HCT116 (cell line): ENCODE results near the gene SCO1. TPM values are rescaled to one million over a fixed set of nuclear protein-coding genes. Genes with fewer than 3 reads are reported as not detected.

Source experiments
- ATAC-seq: fragments of 200-7000 bp; cut with Tn5 transposase; 2 replicates; pipeline ENCODE4 v1.9.1; 2020; ENCODE audit warnings: mild to moderate bottlenecking, moderate library complexity
- BruUV-seq: library from RNA; stranded (reverse); fragments of 400-500 nt; replicated peaks from 2 replicates; lab custom pipeline; 2021; lab: Mats Ljungman, UMichigan
- CTCF ChIA-PET: fragments of 300-600 bp; sonication (Branson Sonifier 250); formaldehyde crosslinking; loops from one replicate; lab custom pipeline; 2021; ENCODE audit warnings: antibody characterized with exemption; lab: Charles Lee
- POLR2A ChIA-PET: fragments of 300-600, 350-600 bp; sonication (Branson Sonifier 250); formaldehyde crosslinking; loops from one replicate; lab custom pipeline; 2021; ENCODE audit warnings: antibody characterized with exemption; lab: Charles Lee
- RAD21 ChIA-PET, 2 experiments: fragments of 300-600 bp; sonication (Branson Sonifier 250); formaldehyde crosslinking; loops; one replicate each; lab custom pipeline; 2023; ENCODE audit warnings: low total read pairs in 2 of 2; ENCODE audit not compliant: uncharacterized antibody in 2 of 2, unreplicated experiment in 2 of 2, low non-redundant PET in 1 of 2; lab: Charles Lee
- DNase-seq: peaks from one replicate; pipeline ENCODE4 v3.0.0-alpha.2; 2010; ENCODE audit warnings: low read depth, low spot score
- H2AFZ ChIP-seq: fragments of 200-600 bp; shearing (Covaris generic), sonication (generic); 2 replicates; pipeline ENCODE4 v1.6.1; 2017; ENCODE audit warnings: low read depth, mixed run types, mixed read lengths, antibody characterized with exemption, low read length; ENCODE audit not compliant: poor library complexity, severe bottlenecking
- H3K27ac ChIP-seq: 2 replicates; pipeline ENCODE4 v1.5.1; 2012; ENCODE audit warnings: low read depth, low read length
- H3K27me3 ChIP-seq: fragments of 200-600 bp; sonication (generic); 2 replicates; pipeline ENCODE4 v1.6.1; 2016; ENCODE audit warnings: mixed run types, low read length, mixed read lengths; ENCODE audit not compliant: insufficient read depth
- H3K36me3 ChIP-seq, 2 experiments: fragments of 200-500 bp in 1 of 2; fragments of 200-600 bp in 1 of 2; sonication (Bioruptor generic) in 1 of 2; sonication (generic) in 1 of 2; 2 replicates each; pipeline versions ENCODE4 v1.5.1 to v1.6.1; 2014 to 2016; ENCODE audit warnings: low read length in 2 of 2, inconsistent platforms in 1 of 2, mixed read lengths in 1 of 2, mixed run types in 1 of 2; ENCODE audit not compliant: insufficient read depth in 2 of 2, control insufficient read depth in 1 of 2
- H3K4me1 ChIP-seq, 2 experiments: fragments of 200-600 bp in 1 of 2; sonication (generic) in 1 of 2; 2 replicates each; pipeline versions ENCODE4 v1.5.1 to v1.6.1; 2012 to 2017; ENCODE audit warnings: low read length in 2 of 2, inconsistent platforms in 1 of 2, mild to moderate bottlenecking in 1 of 2, mixed read lengths in 1 of 2, mixed run types in 1 of 2, moderate library complexity in 1 of 2; ENCODE audit not compliant: insufficient read depth in 2 of 2, control insufficient read depth in 1 of 2
- H3K4me2 ChIP-seq: fragments of 200-600 bp; sonication (generic); 2 replicates; pipeline ENCODE4 v1.6.1; 2017; ENCODE audit warnings: mixed run types, low read length, mixed read lengths
- H3K4me3 ChIP-seq, 2 experiments: fragments of 200-600 bp in 1 of 2; sonication (generic) in 1 of 2; replicated peaks in 1 of 2; 2 replicates each; pipeline ENCODE4 v1.5.1; 2011 to 2016; ENCODE audit warnings: low read length in 2 of 2, control low read depth in 1 of 2, low read depth in 1 of 2, mild to moderate bottlenecking in 1 of 2, mixed read lengths in 1 of 2, mixed run types in 1 of 2
- H3K79me2 ChIP-seq: fragments of 200-600 bp; sonication (generic); 2 replicates; pipeline ENCODE4 v1.6.1; 2017; ENCODE audit warnings: mild to moderate bottlenecking, mixed run types, low read length, moderate library complexity, mixed read lengths; ENCODE audit not compliant: insufficient read depth
- H3K9ac ChIP-seq: fragments of 200-600 bp; sonication (generic); 2 replicates; pipeline ENCODE4 v1.6.1; 2016; ENCODE audit warnings: low read length, mixed read lengths
- H3K9me2 ChIP-seq: fragments of 200-600 bp; sonication (generic), shearing (Covaris generic); 2 replicates; pipeline ENCODE4 v1.6.1; 2017; ENCODE audit warnings: mixed run types, mild to moderate bottlenecking, moderate library complexity; ENCODE audit not compliant: insufficient read depth
- H3K9me3 ChIP-seq, 2 experiments: fragments of 200-500 bp in 1 of 2; fragments of 200-600 bp in 1 of 2; sonication (Bioruptor generic) in 1 of 2; sonication (generic) in 1 of 2; 2 replicates each; pipeline ENCODE4 v1.6.1; 2014 to 2017; ENCODE audit warnings: low read length in 2 of 2, mixed read lengths in 2 of 2, inconsistent platforms in 1 of 2, low read depth in 1 of 2, mild to moderate bottlenecking in 1 of 2, mixed run types in 1 of 2, moderate library complexity in 1 of 2; ENCODE audit not compliant: control insufficient read depth in 1 of 2, insufficient read depth in 1 of 2
- H4K20me1 ChIP-seq: fragments of 200-600 bp; sonication (generic), shearing (Covaris generic); 2 replicates; pipeline ENCODE4 v1.6.1; 2017; ENCODE audit warnings: mixed run types, mild to moderate bottlenecking, moderate library complexity; ENCODE audit not compliant: insufficient read depth
- ATF3 ChIP-seq: IDR thresholded peaks from 2 replicates; pipeline ENCODE4 v1.6.1; 2012
- CBX3 ChIP-seq: IDR thresholded peaks from 2 replicates; pipeline ENCODE4 v1.6.1; 2012; ENCODE audit warnings: low read depth
- ELF1 ChIP-seq: IDR thresholded peaks from 2 replicates; pipeline ENCODE4 v1.6.1; 2012; ENCODE audit warnings: low read depth, borderline replicate concordance
- EZH2 ChIP-seq: fragments of 200-600 bp; sonication (generic); IDR thresholded peaks from 2 replicates; pipeline ENCODE4 v1.6.1; 2017; ENCODE audit warnings: antibody characterized with exemption, mixed run types
- EZH2phosphoT487 ChIP-seq: fragments of 200-600 bp; IDR thresholded peaks from 2 replicates; pipeline ENCODE4 v1.6.1; 2018; ENCODE audit warnings: antibody characterized with exemption, borderline replicate concordance
- JUND ChIP-seq: IDR thresholded peaks from 2 replicates; pipeline ENCODE4 v1.6.1; 2012
- MAX ChIP-seq: IDR thresholded peaks from 2 replicates; pipeline ENCODE4 v1.6.1; 2012
- POLR2A ChIP-seq: IDR thresholded peaks from 2 replicates; pipeline ENCODE4 v1.7.0; 2011; ENCODE audit warnings: borderline replicate concordance; ENCODE audit not compliant: insufficient read depth, insufficient read length; ENCODE audit errors: extremely low read depth
- REST ChIP-seq: IDR thresholded peaks from 2 replicates; pipeline ENCODE4 v1.6.1; 2012; ENCODE audit warnings: low read depth
- SRF ChIP-seq: IDR thresholded peaks from 2 replicates; pipeline ENCODE4 v1.6.1; 2012; ENCODE audit warnings: low read depth
- ZBTB33 ChIP-seq: IDR thresholded peaks from 2 replicates; pipeline ENCODE4 v1.6.1; 2011; ENCODE audit warnings: mild to moderate bottlenecking, low read length, moderate library complexity; ENCODE audit not compliant: insufficient replicate concordance; ENCODE audit errors: extremely low read depth
- ZFX ChIP-seq: fragments of 450-650 bp; IDR thresholded peaks from 2 replicates; pipeline ENCODE4 v1.6.1; 2017
- ZNF274 ChIP-seq: fragments of 200-500 bp; sonication (Bioruptor generic); IDR thresholded peaks from 2 replicates; pipeline ENCODE4 v1.6.1; 2014; ENCODE audit warnings: mild to moderate bottlenecking, low read depth, low read length, inconsistent platforms
- intact Hi-C: fragments of 100-400 bp; cut with micrococcal nuclease; formaldehyde crosslinking; loops from 2 replicates; pipeline ENCODE4 v1.10.0; 2022
- total RNA-seq: library from RNA; stranded (reverse); gene quantifications from one replicate; pipeline ENCODE4 v1.2.1, GENCODE V29; 2021; ENCODE audit not compliant: unreplicated experiment

The SCO1 gene
- total RNA-seq, 1 experiment from 2014 or later, result 35.8 TPM

DNA sequence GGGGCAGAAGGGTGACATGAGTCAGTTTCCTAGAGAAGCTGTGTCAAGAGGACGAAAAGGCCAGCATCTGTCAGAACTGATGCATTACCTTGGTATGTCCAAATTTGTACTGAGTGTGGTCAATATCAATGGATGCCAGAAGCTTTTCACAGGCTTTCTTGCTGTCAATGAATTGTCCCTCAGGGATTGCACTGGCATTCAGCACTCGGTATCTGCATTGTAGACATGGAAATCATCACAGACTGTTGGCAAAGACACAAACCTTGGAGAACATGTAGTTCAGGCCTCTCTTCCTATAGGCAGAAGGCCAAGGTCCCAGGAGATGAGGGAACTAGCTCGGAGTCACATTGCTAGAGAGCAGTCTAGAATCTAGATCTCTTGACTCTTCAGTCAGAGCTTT lies 56.9 kb downstream of the SCO1 start (continued):
- TF ChIP-seq MAX (no peak), SRF (no peak), POLR2A (no peak), ATF3 (no peak), EZH2 (no peak), JUND (no peak)

DNA sequence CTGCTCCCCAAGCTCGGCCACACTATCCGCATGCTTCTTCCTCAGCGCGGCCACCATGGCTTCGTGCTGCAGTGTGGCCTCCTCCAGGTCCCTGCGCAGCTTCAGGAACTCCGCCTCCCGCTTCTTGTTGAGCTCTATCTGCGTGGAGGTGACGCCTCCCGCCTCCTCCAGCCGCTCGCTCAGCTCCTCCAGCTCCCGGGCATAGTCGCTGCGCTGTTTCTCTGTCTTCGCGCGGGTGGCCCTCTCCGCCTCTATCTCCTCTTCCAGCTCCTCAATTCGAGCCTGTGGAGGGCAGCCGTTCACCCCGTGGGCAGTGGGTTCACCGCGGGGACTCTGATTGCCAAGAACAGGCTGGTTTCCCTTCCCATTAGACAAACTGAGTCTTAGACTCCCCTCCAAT lies 59.2 kb downstream of the SCO1 start:
- Histone ChIP-seq H3K4me2 (no peak overlapping the region), H3K36me3 (no peaks in the 10 kb centered on the region; a peak in 1 of 4 replicates), H3K9ac (no peak overlapping the region), H3K79me2 (no peaks in the 10 kb centered on the region), H4K20me1 (no peaks in the 10 kb centered on the region), H3K9me2 (no peaks in the 10 kb centered on the region), H3K4me1 (no peaks in the 10 kb centered on the region), H3K4me3 (no peak overlapping the region), H3K9me3 (no peaks in the 10 kb centered on the region), H3K27me3 (no peaks in the 10 kb centered on the region), H2AFZ (no peak overlapping the region), H3K27ac (no peak overlapping the region)
- intact Hi-C loops, result no loop called here
- ATAC-seq (no peak), DNase-seq (no peak)
- ChIA-PET CTCF (interaction anchor here (1.2 to 1.7 kb wide), 2 partner anchors 8 to 9 kb away, joined by 4 to 5 read pairs; no protein-coding TSS in a partner anchor), RAD21 (no interaction called here), POLR2A (no interaction called here)
- no peak for TF ChIP-seq ZNF274
- no peak for TF ChIP-seq CBX3
- TF ChIP-seq ZBTB33, result no peak
- TF ChIP-seq MAX, result no peak
- no peak for TF ChIP-seq EZH2phosphoT487
- no peak for TF ChIP-seq ZFX
- TF ChIP-seq ELF1, result no peak
- TF ChIP-seq REST, result no peak
- no TSS peak for BruUV-seq
